Measurements from ENCODE around the gene CDH4.
"Not testable (repeated sequence)": the region's sequence is repeated elsewhere in the genome, so short reads cannot be mapped to it uniquely, and the experiment has no call there.

CDH4 gene

GRCh38 chr20:61963885-61964674, 712.0 kb downstream of the CDH4 start:
- DNase-seq (ENCODE audit: low read depth), result no peak

DNA sequence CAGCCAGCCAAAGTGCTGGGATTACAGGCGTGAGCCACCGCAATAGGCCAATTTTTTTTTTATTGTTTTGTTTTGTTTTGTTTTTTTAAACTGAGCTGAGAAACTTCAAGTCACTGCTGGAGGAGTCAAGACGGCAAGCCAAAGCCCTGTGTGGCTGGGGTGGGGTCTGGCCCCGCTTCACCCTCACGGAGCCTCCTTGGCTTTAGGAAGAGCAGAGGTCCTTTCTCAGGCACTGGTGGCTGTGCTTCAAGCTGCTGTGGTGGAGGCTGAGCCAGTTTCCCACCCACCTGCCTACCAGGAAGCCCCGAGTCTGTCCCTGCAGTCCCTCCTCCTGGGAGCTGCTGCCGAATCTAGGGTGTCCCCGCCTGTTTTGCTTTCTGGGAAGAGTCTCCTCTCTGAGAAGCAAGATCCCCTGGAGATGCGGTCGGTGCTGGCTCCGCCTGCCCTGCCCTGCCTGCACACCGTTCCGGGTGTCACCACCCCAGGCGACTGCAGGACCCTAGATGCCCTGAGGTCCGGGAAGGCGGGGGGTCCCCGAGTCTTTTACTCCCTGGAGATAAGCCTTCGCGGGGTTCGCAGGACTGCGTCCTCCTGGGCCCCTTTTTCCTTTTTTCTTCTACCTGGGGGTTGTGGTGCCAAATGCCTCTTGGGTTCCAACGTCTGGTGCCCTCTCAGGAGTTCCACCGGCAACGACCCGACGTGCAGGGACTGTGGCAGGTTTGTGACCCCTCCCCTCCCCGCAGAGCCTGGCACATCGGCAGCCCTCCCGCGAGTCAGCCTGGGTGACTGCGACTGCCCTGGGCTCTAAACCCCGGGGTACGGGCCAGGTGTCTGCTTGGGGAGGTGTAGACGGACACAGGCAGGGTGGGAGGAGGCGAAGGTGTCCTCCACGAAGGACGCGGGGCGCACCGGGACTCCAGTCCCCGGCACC, 712.9 kb downstream of the CDH4 start:
- no peak for DNase-seq (ENCODE audit: low read depth)

- no peak for DNase-seq (ENCODE audit: low read depth)
Measured at GRCh38 chr20:61965606-61966491, 713.8 kb downstream of the CDH4 start.

DNA sequence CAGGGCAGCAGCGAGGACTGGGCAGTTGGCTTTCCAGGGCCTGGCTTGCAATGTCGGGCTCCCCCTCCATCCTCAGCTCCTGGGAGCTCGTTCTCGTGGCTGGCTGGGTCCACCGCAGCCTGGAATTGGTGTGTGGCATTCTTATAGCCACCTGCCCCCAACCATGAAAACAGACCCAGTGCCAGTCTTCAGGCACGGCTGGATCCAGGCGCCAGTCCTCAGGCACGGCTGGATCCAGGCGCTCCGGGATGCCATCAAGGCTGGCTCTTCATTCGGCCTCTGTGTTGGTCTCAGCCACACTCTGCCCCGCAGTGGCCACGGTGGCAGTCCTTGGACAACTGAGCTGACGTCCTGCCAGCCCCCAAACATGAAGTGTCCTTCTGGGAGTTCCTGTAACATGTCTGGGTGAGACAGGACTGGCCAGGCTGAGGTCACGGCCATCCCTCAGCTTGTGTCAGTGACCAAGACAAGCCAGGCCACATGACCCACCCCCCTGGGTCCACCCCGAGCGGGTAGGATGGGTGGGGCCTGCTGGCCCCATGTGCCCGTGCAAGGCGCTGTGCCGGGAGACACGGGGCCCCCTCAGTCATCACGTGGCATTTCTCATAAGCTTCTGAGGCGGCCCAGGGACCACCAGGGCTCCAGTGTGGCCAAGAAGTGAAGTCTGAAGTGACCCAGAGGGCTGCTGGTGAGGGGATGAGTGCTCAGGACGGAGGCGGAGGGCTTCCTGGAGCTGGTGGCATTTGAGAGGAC, 714.6 kb downstream of the CDH4 start:
- DNase-seq (ENCODE audit: low read depth), result no peak

GRCh38 chr20:61967300-61967699, 715.2 kb downstream of the CDH4 start:
- DNase-seq (ENCODE audit: low read depth), result no peak

- no peak for DNase-seq (ENCODE audit: low read depth)
Measured at GRCh38 chr20:61968036-61968810, 716.2 kb downstream of the CDH4 start.

- DNase-seq (ENCODE audit: low read depth), result no peak
Measured at GRCh38 chr20:61968932-61969331, 716.9 kb downstream of the CDH4 start.

- no peak for DNase-seq (ENCODE audit: low read depth)
Measured at GRCh38 chr20:61969806-61970205, 717.7 kb downstream of the CDH4 start.

GRCh38 chr20:61970357-61970756, 718.3 kb downstream of the CDH4 start:
- DNase-seq (ENCODE audit: low read depth), result no peak

DNA sequence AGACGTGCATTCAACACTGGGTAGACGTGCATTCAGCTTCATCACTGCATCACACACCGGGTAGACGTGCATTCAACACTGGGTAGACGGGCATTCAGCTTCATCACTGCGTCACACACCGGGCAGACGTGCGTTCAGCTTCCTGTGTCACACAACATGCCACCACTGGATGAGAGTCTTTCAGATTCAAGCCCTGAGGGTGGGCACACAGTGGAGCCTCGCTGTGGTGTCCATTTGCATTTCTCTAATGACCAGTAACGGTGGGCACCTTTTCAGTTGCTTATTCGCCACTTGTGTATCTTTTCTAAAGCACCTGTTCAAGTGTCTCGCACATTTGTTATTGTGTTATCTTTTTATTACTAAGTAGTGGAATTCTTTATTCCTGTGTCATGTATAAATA, 719.5 kb downstream of the CDH4 start:
- not testable (repeated sequence) for DNase-seq (ENCODE audit: low read depth)

- DNase-seq (ENCODE audit: low read depth), result no peak
Measured at GRCh38 chr20:61972636-61973508, 720.8 kb downstream of the CDH4 start.

- no peak for DNase-seq (ENCODE audit: low read depth)
Measured at GRCh38 chr20:61973515-61974356, 721.7 kb downstream of the CDH4 start.

DNA sequence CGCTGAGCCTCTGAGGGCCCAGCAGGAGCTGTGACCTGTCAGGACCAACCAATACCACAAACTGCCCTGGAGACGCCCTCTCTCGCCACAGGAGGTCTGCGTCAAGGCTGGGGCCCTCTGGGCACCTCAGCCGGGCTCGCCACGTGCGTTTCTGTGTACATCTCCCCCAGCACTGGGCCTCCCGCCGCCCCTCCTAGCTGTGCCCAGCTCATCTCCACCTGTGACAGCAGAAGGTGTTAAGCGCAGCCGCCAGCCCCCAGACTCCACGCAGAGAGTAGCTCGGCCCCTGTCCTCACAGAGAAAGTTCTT, 722.2 kb downstream of the CDH4 start:
- no peak for DNase-seq (ENCODE audit: low read depth)

GRCh38 chr20:61975407-61976129, 723.5 kb downstream of the CDH4 start:
- no peak for DNase-seq (ENCODE audit: low read depth)

DNA sequence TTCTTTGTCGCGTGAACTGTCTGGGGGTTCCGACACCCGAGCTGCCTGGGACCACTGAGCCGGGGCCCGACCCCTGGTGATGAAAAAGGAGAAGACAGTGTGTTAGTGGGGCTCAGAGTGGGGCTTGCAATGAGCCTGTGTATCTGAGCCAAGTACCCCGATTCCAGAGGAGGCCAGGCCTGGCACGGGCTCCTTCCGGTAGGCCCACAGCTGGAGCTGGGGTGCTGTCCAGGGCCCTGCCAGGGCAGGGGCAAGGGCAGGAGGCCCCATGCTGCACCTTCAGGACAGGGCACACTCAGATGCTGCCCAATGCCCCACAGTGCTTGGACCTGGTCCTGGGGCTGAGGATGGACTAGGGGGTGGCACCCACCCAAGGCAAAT, 724.2 kb downstream of the CDH4 start:
- DNase-seq (ENCODE audit: low read depth), result no peak

GRCh38 chr20:61976644-61977418, 724.8 kb downstream of the CDH4 start:
- no peak for DNase-seq (ENCODE audit: low read depth)

DNA sequence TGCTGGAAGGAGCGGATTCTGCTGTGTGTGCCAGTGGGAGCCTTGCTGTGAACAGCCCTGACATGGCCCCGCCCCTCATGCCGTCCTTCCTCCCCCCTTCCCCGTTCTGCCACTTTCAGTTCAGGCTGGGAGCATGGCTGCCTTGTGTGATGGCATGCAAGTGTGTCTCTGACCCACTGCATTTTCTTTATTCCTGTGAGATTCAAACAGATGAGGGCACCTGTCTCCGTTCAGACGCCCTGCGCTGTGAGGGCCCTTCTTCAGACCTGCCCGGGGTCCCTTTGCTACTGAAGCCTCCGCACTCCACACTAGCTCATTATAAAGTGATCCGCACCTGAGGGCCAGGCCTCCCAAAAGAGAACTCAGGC, 725.3 kb downstream of the CDH4 start:
- no peak for DNase-seq (ENCODE audit: low read depth)
